T-helper 2 cell treated with Interferon-gamma antibody and Interleukin-4, amounts not matched to agents 5 μg/mL and 100 μg/mL, for 36 hours (primary cell): ENCODE results near the gene MLH3.
"Not testable (repeated sequence)": the region's sequence is repeated elsewhere in the genome, so short reads cannot be mapped to it uniquely, and the experiment has no call there.

ENCODE experiments used
- DNase-seq: peaks from one replicate; pipeline ENCODE4 v3.0.0; 2021; ENCODE audit warnings: low spot score
- H3K27ac Mint-ChIP-seq: one replicate; pipeline ENCODE4 v1.8.0; 2021; ENCODE audit warnings: mild to moderate bottlenecking, mixed read lengths
- H3K27me3 Mint-ChIP-seq: one replicate; pipeline ENCODE4 v1.8.0; 2021; ENCODE audit warnings: low read depth, mixed read lengths
- H3K36me3 Mint-ChIP-seq: one replicate; pipeline ENCODE4 v1.8.0; 2021; ENCODE audit warnings: low read depth, mixed read lengths
- H3K4me1 Mint-ChIP-seq: one replicate; pipeline ENCODE4 v1.8.0; 2021; ENCODE audit warnings: low read depth, mixed read lengths
- H3K4me3 Mint-ChIP-seq: one replicate; pipeline ENCODE4 v1.8.0; 2022; ENCODE audit warnings: mild to moderate bottlenecking, moderate library complexity, mixed read lengths
- H3K9me3 Mint-ChIP-seq: one replicate; pipeline ENCODE4 v1.8.0; 2021; ENCODE audit warnings: mixed read lengths

MLH3 gene

DNA sequence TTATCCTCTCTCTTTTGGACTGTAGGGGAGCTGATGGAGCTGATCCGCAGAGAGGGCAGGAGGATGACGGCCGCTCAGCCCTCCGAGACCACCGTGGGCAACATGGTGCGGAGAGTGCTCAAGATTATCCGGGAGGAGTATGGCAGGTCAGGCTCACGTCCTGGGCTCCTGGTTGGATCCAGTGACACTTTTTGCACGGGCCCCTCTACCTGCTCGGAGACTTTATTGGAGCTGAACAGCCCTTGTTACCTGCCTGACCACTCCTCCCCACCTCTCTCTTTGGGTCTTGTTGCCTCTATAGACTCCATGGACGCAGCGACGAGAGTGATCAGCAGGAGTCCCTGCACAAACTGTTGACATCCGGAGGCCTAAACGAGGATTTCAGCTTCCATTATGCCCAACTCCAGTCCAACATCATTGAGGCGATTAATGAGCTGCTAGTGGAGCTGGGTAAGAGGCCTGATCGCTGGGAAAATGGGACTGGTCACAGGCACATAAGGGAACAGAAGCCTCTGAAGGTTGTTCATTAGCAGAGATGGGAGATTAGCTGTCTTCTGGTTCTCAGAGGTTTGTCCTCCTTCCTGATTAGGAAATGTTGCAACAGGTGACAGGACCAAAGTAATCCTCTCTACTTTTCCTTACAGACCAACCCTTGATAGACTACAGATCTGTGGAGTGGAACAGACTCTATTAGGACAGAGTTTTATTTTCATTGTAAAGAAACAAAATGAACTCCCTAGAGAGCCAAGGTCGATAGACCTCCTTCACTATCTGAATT lies 47.8 kb downstream of the MLH3 start:
- H3K9me3 Mint-ChIP-seq, result peaks cover 7% of the 10 kb centered on the region
- DNase-seq, result no peak
- peaks cover 30% of the 10 kb centered on the region for H3K4me1 Mint-ChIP-seq
- H3K4me3 Mint-ChIP-seq, result peak overlapping the region; percentile 97
- peaks cover 7% of the 10 kb centered on the region for H3K27me3 Mint-ChIP-seq
- H3K27ac Mint-ChIP-seq, result peak overlapping the region; percentile 96
- peaks cover 48% of the 10 kb centered on the region for H3K36me3 Mint-ChIP-seq

DNA sequence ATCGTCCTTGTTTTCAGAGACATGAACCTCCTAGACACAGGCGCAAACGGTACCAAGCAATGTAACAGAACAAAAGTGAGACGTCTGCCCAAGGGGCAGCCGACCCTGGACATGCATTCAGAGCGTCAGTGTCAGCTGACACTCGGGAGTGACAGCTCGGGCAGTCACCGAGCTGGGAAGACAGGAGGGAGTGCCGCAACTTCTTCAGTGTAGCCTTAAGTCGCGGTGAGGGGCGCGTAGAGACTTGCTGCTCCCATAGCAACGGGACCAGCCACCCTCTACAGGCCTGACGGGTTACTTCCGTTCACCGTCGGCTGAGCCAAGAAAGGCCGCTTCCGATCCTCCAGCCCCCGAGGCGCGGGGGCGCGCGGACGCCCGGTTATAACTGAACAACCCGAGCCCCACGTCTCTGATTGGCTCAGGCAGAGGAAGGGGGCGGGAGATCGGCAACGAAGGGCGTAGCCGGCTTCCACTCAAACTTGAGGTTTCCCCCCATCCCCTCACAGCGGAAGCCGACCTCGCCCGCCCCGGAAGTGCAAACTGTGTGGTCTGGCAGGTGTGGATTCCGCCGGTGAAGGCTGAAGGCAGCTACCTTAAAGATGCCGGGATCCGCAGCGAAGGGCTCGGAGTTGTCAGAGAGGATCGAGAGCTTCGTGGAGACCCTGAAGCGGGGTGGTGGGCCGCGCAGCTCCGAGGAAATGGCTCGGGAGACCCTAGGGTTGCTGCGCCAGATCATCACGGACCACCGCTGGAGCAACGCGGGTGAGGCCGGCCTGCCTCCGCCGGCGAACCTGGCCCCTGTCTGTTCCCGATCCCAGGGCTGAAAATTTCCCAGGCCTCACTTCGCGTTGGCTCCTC lies 48.6 kb downstream of the MLH3 start, which contains the start of gene EIF2B2:
EIF2B2 (plus strand) TSS at position 530 of the 858 bp plus-strand sequence; CDS start at position 600, 70 bp downstream.
- Mint-ChIP-seq H3K4me3 (peak within 1 kb of the TSS; percentile 97), H3K9me3 (peaks cover 7% of the 10 kb centered on the region), H3K27ac (peak within 1 kb of the TSS; percentile 96), H3K27me3 (peaks cover 7% of the 10 kb centered on the region), H3K4me1 (peaks cover 29% of the 10 kb centered on the region), H3K36me3 (peaks cover 41% of the 10 kb centered on the region)
- peak; percentile 99 for DNase-seq

DNA sequence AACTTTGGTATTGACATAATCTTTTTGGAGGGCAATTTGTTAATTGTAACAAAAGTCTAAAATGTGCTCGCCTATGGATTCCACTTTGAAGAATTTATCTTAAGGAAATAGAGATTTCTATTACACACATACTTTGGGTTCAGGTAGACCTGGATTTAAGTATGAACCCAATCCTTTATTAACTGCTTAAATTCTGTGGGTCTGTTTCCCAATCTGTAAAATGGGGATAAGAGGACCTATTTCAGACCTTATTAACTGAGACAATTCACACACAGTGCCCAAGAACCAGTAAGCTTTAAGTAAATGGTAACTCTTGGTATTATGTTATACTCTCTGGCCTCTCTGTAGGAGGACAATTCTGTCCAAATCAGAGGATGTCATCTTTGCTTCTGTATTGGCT lies 49.4 kb downstream of the MLH3 start:
- Mint-ChIP-seq H3K27ac (peak overlapping the region; percentile 96), H3K4me3 (peak overlapping the region; percentile 97), H3K36me3 (peaks cover 36% of the 10 kb centered on the region), H3K4me1 (peaks cover 25% of the 10 kb centered on the region), H3K27me3 (peaks cover 7% of the 10 kb centered on the region), H3K9me3 (peaks cover 7% of the 10 kb centered on the region)
- no peak for DNase-seq

DNA sequence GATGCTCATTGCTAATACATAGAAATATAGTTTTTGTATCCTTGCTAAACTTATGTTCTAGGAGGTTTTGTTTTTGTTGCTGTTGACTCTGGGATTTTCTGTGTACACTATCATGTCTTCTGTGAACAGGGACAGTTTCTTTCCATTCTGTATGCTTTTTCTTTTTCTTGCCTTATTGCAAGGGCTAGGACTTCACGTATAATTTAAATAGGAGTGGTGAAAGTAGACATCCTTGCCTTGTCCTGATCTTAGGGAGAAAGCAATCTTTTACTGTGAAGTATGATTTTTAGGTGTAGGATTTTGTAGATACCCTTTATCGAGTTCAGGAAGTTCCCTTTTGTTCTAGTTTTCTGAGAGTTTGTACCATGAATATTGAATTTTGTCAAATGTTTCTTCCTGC lies 50.0 kb downstream of the MLH3 start:
- peaks cover 25% of the 10 kb centered on the region for H3K4me1 Mint-ChIP-seq
- DNase-seq, result no peak
- peaks cover 29% of the 10 kb centered on the region for H3K36me3 Mint-ChIP-seq
- no peak overlapping the region for H3K4me3 Mint-ChIP-seq
- H3K9me3 Mint-ChIP-seq, result peaks cover 7% of the 10 kb centered on the region
- H3K27ac Mint-ChIP-seq, result no peak overlapping the region
- peaks cover 7% of the 10 kb centered on the region for H3K27me3 Mint-ChIP-seq

DNA sequence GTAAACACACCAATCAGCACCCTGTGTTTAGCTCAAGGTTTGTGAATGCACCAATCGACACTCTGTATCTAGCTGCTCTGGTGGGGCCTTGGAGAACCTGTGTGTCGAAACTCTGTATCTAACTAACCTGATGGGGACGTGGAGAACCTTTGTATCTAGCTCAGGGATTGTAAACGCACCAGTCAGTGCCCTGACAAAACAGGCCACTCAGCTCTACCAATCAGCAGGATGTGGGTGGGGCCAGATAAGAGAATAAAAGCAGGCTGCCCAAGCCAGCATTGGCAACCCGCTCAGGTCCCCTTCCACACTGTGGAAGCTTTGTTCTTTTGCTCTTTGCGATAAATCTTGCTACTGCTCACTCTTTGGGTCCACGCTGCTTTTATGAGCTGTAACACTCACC lies 55.5 kb downstream of the MLH3 start:
- peaks cover 12% of the 10 kb centered on the region for H3K27me3 Mint-ChIP-seq
- H3K4me1 Mint-ChIP-seq, DNase-seq, H3K9me3 Mint-ChIP-seq, H3K27ac Mint-ChIP-seq, H3K36me3 Mint-ChIP-seq, H3K4me3 Mint-ChIP-seq: not testable (repeated sequence)

DNA sequence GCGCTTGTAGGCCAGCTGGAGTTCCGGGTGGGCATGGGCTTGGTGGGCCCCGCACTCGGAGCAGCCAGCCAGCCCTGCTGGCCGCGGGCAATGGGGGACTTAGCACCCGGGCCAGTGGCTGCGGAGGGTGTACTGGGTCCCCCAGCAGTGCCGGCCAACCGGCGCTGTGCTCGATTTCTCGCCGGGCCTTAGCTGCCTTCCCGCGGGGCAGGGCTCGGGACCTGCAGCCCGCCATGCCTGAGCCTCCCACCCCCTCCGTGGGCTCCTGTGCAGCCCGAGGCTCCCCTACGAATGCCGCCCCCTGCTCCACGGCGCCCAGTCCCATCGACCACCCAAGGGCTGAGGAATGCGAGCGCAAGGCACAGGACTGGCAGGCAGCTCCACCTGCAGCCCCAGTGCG lies 57.1 kb downstream of the MLH3 start:
- H3K36me3 Mint-ChIP-seq, H3K27ac Mint-ChIP-seq, H3K9me3 Mint-ChIP-seq, DNase-seq, H3K4me3 Mint-ChIP-seq, H3K4me1 Mint-ChIP-seq: not testable (repeated sequence)
- peaks cover 11% of the 10 kb centered on the region for H3K27me3 Mint-ChIP-seq

DNA sequence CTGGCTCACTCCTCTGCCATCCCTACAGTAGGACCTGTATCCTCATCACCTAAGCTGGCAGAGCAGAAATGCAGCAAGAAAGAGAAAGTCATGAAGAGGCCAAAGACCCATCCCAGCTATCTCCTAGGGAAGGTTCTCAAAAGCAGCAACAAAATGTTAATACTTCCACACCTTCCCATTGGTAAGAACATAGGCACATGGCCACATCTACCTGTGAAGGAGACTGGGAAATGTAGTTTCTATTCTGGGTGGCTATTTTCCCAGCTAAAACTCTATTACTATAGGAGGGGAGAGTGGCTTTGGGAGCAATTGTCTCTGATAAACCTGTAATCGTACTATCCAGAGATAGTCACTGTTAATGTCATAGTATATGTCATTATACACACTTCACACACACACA lies 62.3 kb downstream of the MLH3 start:
- H3K27me3 Mint-ChIP-seq, result peaks cover 4% of the 10 kb centered on the region
- no peaks in the 10 kb centered on the region for H3K4me1 Mint-ChIP-seq
- DNase-seq, result no peak
- H3K4me3 Mint-ChIP-seq, result no peak overlapping the region
- no peak overlapping the region for H3K27ac Mint-ChIP-seq
- H3K9me3 Mint-ChIP-seq, result no peaks in the 10 kb centered on the region
- H3K36me3 Mint-ChIP-seq, result no peaks in the 10 kb centered on the region

DNA sequence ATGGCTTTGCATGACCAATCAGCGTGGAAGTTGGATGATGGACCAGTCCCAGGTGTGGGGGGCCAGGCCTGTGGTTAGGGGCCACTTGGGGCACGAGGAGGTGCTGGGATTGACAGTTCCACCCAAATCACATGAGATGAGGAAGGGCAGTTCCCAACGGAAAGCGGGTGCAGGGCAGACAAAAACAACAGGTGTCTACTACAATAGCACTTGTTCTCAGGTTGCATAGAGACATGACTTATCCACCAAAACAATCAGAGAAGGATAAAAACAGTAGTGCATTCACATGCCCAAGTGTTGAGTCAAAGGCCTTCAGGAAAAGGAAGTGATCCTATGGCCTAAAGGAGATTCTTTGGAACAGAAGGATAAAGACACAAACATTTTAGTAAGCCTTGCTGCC lies 63.1 kb downstream of the MLH3 start:
- H3K36me3 Mint-ChIP-seq, result no peaks in the 10 kb centered on the region
- peaks cover under 1% of the 10 kb centered on the region for H3K27me3 Mint-ChIP-seq
- no peak for DNase-seq
- no peak overlapping the region for H3K4me3 Mint-ChIP-seq
- H3K27ac Mint-ChIP-seq, result no peak overlapping the region
- no peaks in the 10 kb centered on the region for H3K4me1 Mint-ChIP-seq
- no peaks in the 10 kb centered on the region for H3K9me3 Mint-ChIP-seq

DNA sequence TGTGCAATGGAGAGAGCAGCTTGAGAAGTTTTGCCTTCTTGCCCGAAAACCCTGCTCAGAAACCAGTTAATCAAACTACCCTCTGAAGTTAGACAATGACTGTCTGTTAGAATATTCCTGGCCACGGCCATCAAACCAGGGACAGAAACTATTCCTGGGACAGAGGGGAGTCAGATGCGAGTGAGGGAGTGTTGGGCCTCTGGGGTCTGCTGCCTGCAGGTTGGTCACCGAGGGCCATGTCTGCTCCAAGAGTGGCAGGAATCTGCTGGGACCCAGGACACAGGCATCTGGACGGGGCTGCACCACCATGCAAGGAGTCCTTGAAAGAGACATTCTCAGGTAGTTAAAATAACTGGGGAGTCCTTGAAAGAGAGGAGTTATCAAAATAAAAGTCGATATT lies 65.5 kb downstream of the MLH3 start:
- H3K27ac Mint-ChIP-seq, result no peak overlapping the region
- H3K4me3 Mint-ChIP-seq, result no peak overlapping the region
- DNase-seq, result no peak
- H3K4me1 Mint-ChIP-seq, result no peaks in the 10 kb centered on the region
- no peaks in the 10 kb centered on the region for H3K9me3 Mint-ChIP-seq
- no peaks in the 10 kb centered on the region for H3K27me3 Mint-ChIP-seq
- no peaks in the 10 kb centered on the region for H3K36me3 Mint-ChIP-seq

DNA sequence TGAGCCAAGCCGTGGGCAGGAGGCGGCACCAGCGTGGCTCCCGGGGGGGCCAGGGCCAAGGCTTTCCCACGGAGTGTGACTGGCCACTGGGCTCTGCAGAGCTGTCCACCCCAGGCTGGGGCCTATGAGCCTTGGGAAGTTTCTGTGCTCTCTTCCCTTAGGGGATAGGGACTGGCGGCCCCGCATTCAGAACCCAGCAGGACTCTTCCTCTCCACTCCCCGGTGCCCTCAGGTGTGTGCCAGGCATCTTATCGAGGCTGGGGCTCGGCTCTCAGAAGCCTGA lies 66.3 kb downstream of the MLH3 start:
- Mint-ChIP-seq H3K4me3 (no peak overlapping the region), H3K36me3 (no peaks in the 10 kb centered on the region), H3K27ac (no peak overlapping the region), H3K4me1 (no peaks in the 10 kb centered on the region), H3K27me3 (no peaks in the 10 kb centered on the region), H3K9me3 (no peaks in the 10 kb centered on the region)
- DNase-seq, result no peak

DNA sequence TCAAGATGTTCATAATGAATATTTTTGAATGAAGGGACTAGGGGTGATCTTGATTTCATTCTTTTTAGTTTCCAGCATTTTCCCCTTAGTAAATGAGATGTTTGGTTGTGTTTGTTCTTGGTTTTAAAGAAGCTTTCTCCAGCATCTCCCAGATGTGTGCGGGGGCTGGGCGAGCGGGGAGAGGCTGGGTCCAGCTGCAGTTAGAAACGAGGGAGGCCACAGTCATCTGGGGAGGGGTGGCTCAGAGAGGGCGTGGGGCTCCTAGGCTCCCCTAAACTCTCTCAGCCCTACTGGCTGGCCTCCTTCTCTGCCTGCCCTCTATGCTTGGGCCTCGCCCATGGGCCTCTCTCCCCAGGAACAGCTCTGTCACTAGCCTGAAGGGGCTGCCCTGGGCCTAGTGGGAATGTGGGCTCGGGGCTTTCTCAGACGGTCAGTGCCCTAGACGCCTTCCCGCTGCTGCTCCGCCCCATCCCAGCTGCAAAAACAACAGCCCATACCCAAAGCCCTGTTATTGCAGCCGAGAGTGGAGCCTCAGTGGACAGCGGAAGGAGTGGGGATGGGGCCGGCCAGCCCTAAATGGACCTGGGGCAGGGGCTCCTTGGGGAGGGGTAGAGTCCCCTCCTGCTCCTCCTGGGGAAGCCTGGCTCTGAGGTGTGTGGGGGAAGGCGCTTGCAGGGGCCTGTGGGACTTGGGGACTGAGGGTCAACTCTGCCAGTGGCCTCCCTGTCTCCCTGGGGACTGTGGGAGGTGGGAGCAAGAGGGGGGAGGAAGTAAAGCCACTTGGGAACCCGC lies 66.8 kb downstream of the MLH3 start:
- no peaks in the 10 kb centered on the region for H3K9me3 Mint-ChIP-seq
- DNase-seq, result no peak
- no peak overlapping the region for H3K4me3 Mint-ChIP-seq
- no peaks in the 10 kb centered on the region for H3K36me3 Mint-ChIP-seq
- H3K27me3 Mint-ChIP-seq, result no peaks in the 10 kb centered on the region
- H3K27ac Mint-ChIP-seq, result no peak overlapping the region
- H3K4me1 Mint-ChIP-seq, result no peaks in the 10 kb centered on the region

DNA sequence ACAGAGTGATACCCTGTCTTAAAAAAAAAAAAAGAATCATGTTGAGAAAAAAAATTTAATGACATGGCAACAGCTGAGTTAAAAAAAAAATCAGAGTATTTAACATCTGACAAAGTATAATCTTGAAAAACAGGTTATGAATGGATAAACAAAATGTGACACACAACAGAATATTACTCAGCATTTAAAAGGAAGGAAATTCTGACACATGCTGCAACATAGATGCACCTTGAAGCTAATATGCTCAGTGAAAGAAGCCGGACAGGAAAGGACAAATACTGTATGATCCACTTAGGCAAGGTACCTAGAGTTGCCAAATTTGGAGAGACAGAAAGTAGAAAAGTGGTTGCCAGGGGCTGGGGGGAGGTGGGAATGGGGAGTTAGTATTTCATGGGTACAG lies 67.9 kb downstream of the MLH3 start:
- Mint-ChIP-seq H3K9me3 (no peaks in the 10 kb centered on the region), H3K27me3 (no peaks in the 10 kb centered on the region)

DNA sequence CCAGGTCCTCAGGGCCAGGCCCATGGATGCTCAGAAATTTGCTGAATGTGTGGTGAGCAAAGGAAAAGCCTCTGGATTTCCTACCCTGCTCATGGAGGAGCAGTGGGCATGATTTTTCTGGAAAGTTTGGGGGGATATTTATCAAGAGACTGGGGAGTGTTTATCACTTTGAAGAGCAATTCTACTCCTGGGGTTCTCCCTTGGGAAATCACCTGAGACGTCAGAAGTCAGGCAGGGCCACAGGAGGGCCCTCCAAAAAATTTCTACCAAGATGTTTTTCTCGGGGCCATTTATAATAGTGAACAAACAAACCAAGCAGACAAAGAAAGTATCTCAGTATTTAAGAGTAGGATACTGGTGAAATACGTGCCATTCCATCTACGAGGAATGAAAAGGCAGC lies 68.6 kb downstream of the MLH3 start:
- H3K27me3 Mint-ChIP-seq, result no peaks in the 10 kb centered on the region
- H3K27ac Mint-ChIP-seq, result no peak overlapping the region
- no peaks in the 10 kb centered on the region for H3K4me1 Mint-ChIP-seq

More for the DNA sequence above, 67.9 kb downstream of the MLH3 start:
- Mint-ChIP-seq H3K4me3 (no peak overlapping the region), H3K27ac (no peak overlapping the region), H3K4me1 (no peaks in the 10 kb centered on the region), H3K36me3 (no peaks in the 10 kb centered on the region)
- no peak for DNase-seq

DNA sequence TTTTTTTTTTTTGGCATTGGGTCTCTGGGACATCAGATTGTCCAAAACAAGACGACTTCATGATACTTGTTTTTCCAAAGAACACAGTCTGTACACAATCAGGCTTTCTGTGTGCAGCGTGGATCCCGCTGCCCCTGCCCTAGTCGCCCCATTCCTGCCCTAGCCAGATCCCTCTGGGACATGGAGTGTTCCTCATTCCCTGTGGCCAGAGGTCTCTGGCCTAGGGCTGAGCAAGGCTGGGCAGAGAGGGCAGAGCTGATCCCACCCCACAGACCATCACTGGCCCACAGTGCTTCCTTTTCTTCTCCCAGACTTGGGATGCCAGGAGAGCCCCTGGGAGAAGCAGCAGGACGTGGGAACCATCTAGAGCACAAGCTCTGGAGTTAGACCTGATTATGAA lies 69.4 kb downstream of the MLH3 start:
- H3K27me3 Mint-ChIP-seq, result no peaks in the 10 kb centered on the region
- H3K27ac Mint-ChIP-seq, result no peak overlapping the region
- H3K4me1 Mint-ChIP-seq, result no peaks in the 10 kb centered on the region
- no peaks in the 10 kb centered on the region for H3K36me3 Mint-ChIP-seq
- DNase-seq, result no peak
- no peak overlapping the region for H3K4me3 Mint-ChIP-seq
- no peaks in the 10 kb centered on the region for H3K9me3 Mint-ChIP-seq

More for the DNA sequence above, 68.6 kb downstream of the MLH3 start:
- Mint-ChIP-seq H3K36me3 (no peaks in the 10 kb centered on the region), H3K4me3 (no peak overlapping the region), H3K9me3 (no peaks in the 10 kb centered on the region)
- DNase-seq, result no peak
